ENCODE data around the gene MMP20.

The MMP20 gene

DNA sequence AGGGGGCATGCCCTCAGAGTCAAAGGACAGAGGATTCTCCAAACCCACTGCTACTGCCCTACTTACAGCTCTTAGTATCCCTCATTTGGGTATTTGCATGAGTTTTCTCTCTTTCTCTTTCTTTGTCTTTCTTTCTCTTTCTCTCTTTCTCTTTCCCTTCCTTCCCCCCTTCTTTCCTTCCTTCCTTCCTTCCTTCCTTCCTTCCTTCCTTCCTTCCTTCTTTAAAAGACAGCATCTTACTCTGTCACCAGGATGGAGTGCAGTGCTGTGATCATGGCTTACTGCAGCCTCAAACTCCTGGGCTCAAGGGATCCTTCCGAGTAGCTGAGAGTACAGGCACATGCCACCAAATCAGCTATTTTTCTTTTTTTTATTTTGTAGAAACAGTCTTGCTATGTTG, 80.5 kb downstream of the MMP20 start:
- TF ChIP-seq, protein P1, sequence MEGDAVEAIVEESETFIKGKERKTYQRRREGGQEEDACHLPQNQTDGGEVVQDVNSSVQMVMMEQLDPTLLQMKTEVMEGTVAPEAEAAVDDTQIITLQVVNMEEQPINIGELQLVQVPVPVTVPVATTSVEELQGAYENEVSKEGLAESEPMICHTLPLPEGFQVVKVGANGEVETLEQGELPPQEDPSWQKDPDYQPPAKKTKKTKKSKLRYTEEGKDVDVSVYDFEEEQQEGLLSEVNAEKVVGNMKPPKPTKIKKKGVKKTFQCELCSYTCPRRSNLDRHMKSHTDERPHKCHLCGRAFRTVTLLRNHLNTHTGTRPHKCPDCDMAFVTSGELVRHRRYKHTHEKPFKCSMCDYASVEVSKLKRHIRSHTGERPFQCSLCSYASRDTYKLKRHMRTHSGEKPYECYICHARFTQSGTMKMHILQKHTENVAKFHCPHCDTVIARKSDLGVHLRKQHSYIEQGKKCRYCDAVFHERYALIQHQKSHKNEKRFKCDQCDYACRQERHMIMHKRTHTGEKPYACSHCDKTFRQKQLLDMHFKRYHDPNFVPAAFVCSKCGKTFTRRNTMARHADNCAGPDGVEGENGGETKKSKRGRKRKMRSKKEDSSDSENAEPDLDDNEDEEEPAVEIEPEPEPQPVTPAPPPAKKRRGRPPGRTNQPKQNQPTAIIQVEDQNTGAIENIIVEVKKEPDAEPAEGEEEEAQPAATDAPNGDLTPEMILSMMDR (IDR thresholded peaks at IDR 0.05; ENCODE audit: insufficient read depth, low read depth, low read length, missing control alignments), result no peak

DNA sequence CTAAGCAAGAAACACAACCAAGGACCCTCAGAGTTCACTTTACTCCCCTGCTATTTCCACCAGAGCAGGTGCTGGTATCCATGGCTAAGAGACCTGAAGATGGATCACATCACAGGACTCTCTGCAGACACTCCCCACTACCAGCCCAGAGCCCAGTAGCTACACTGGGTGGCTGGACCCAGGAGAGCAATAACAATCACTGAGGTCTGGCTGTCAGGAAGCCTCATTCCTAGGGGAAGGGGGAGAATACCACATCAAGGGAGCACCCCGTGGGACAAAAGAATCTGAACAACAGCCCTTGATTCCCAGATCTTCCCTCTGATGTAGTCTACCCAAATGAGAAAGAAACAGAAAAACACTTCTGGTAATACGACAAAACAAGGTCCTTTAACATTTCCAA, 85.6 kb downstream of the MMP20 start:
- DNase-seq (ENCODE audit: low read depth), result no peak
- TF ChIP-seq, protein P1 (IDR thresholded peaks at IDR 0.05; ENCODE audit: insufficient read depth, low read depth, low read length, missing control alignments), result no peak
- H3K4me3 ChIP-seq (ENCODE audit: low read length), result no peak overlapping the region

More for the DNA sequence above, 80.5 kb downstream of the MMP20 start:
- no peak for DNase-seq (ENCODE audit: low read depth)
- no peak overlapping the region for H3K4me3 ChIP-seq (ENCODE audit: low read length)

DNA sequence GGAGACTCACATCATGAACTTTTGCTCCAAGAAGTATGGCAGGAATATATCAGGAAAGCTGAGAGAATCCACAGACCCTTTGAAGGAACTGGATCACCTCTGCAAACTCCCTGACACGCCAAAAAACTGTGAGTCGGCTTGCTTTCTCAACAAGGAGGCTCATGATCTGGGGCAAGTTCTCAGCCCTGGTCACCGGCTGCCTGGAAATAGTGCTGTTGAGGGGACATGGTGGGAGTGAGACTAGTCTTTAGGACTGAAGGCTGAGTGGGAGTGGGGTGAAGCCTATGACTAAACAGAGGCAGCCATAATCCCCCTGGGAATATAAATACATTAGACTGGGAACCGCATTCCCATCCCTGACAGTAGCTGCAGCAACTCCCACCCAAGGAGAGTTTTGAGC, 86.2 kb downstream of the MMP20 start:
- TF ChIP-seq, protein P1 (IDR thresholded peaks at IDR 0.05; ENCODE audit: insufficient read depth, low read depth, low read length, missing control alignments), result no peak
- H3K4me3 ChIP-seq (ENCODE audit: low read length), result no peak overlapping the region
- DNase-seq (ENCODE audit: low read depth), result no peak

GRCh38 chr11:102534261-102534872, 90.8 kb downstream of the MMP20 start:
- TF ChIP-seq, protein P1 (IDR thresholded peaks at IDR 0.05; ENCODE audit: insufficient read depth, low read depth, low read length, missing control alignments), result peak; percentile 46
- H3K4me3 ChIP-seq (ENCODE audit: low read length), result no peak overlapping the region
- DNase-seq (ENCODE audit: low read depth), result peak; percentile 20

- H3K4me3 ChIP-seq (ENCODE audit: low read length), result no peak within 1 kb of the TSS
- TF ChIP-seq, protein P1 (IDR thresholded peaks at IDR 0.05; ENCODE audit: insufficient read depth, low read depth, low read length, missing control alignments), result no peak
- DNase-seq (ENCODE audit: low read depth), result peak; percentile 56
These were observed 94.6 kb downstream of the MMP20 start, which contains the start of gene MMP7 for GRCh38 chr11:102530558-102530957. TSS of gene MMP7 (minus strand) at chr11:102530747. CDS start at chr11:102530700, 47 bp downstream.

GRCh38 chr11:102528618-102529017, 96.5 kb downstream of the MMP20 start:
- TF ChIP-seq, protein P1 (IDR thresholded peaks at IDR 0.05; ENCODE audit: insufficient read depth, low read depth, low read length, missing control alignments), result no peak
- H3K4me3 ChIP-seq (ENCODE audit: low read length), result no peak overlapping the region
- DNase-seq (ENCODE audit: low read depth), result peak; percentile 42

- TF ChIP-seq, protein P1 (IDR thresholded peaks at IDR 0.05; ENCODE audit: insufficient read depth, low read depth, low read length, missing control alignments), result no peak
- H3K4me3 ChIP-seq (ENCODE audit: low read length), result no peak overlapping the region
- no peak for DNase-seq (ENCODE audit: low read depth)
These were observed 97.4 kb downstream of the MMP20 start for GRCh38 chr11:102527684-102528083.
